Fibroblast of villous mesenchyme (primary cell): ENCODE measurements around the gene HNRNPLL. TPM values are rescaled to one million over a fixed set of nuclear protein-coding genes. Genes with fewer than 3 reads are reported as not detected.
A peak's percentile ranks its signal among the peaks of the same experiment; 100 is the strongest.

Experiments
- DNase-seq: peaks from one replicate; pipeline ENCODE4 v3.0.0-alpha.2; 2010; ENCODE audit warnings: low read depth
- H3K4me3 ChIP-seq: 2 replicates; pipeline ENCODE4 v1.5.1; 2011; ENCODE audit warnings: low read depth, mild to moderate bottlenecking, low read length
- CTCF ChIP-seq: IDR thresholded peaks from 2 replicates; pipeline ENCODE4 v1.5.1; 2012; ENCODE audit warnings: low read depth, mild to moderate bottlenecking, low read length; ENCODE audit not compliant: insufficient read depth
- total RNA-seq: library from RNA; depleted of rRNA; stranded (reverse); fragments of >200 nt; gene quantifications from 2 replicates; pipeline ENCODE4 v1.2.3, GENCODE V29; 2012

Gene HNRNPLL
- total RNA-seq, 1 donor: 57.0 TPM

- TF ChIP-seq CTCF: no peak
- H3K4me3 ChIP-seq: peak overlapping the region; percentile 84
- no peak for DNase-seq
Measured at GRCh38 chr2:38599706-38600105, 3.0 kb downstream of the HNRNPLL start.

- no peak for DNase-seq
- no peak for TF ChIP-seq CTCF
- H3K4me3 ChIP-seq: no peak overlapping the region
Measured at GRCh38 chr2:38598991-38599295, 3.8 kb downstream of the HNRNPLL start.

DNA sequence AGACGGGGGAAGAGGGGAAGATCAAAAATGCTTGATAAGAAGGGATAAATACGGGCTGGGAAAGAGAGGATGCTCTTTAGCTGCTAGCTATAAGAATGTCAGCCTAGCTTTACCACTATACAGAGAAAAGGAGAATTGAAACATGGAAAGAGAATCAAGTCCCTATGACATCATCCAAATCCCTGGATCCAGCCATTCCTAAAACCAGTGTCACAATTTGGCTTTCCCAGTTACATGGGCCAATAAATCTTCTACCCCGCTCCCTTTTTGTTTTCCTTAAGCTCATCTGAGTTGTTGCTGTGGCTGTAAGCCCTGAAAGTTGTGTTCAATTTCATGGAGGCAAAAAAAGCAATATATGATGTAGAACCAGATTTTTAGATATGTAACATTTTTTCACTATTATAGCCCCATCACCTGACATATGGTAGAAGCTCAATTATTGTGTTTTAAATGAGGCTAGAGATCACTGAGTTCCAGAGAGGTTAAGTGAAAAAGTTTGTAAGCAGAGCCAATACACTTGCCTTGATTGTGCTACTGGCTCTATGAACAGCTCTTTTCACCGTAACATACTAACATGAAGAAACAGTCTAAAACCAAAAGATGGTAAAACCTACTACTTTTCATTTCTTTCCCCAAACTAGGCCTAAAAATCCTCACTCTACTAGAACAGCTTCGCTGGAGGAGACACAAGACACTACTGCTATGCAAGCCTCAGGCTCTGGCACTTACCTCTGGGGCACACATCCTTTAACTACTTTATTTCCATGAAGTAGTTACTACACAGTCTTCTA lies 4.3 kb downstream of the HNRNPLL start:
- TF ChIP-seq CTCF: no peak
- DNase-seq: no peak
- no peak overlapping the region for H3K4me3 ChIP-seq

DNA sequence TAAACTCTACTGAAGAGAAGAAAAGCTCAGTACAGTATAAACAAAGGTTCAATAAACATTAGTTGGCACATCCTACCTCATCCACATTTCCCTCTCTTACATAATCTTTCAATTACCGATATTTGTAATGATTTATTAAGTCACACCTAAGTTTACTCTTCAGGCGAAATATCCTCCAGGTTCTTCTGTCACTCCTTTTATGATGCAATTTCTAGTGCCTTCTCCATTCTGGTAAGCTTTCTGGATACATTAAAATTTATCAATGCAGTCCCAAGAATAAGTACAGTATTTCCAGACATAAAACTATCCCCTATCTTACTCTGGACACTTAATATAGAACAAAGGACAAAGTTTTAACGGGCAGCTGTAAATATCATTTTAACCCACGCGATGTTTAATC lies 5.6 kb downstream of the HNRNPLL start:
- no peak for DNase-seq
- H3K4me3 ChIP-seq: no peak overlapping the region
- TF ChIP-seq CTCF: no peak

- DNase-seq: no peak
Measured at GRCh38 chr2:38596229-38596628, 6.5 kb downstream of the HNRNPLL start.

GRCh38 chr2:38592951-38593350 lies 9.8 kb downstream of the HNRNPLL start:
- H3K4me3 ChIP-seq: no peak overlapping the region
- no peak for DNase-seq
- TF ChIP-seq CTCF: no peak

More at GRCh38 chr2:38596229-38596628, 6.5 kb downstream of the HNRNPLL start:
- no peak overlapping the region for H3K4me3 ChIP-seq
- TF ChIP-seq CTCF: no peak

- TF ChIP-seq CTCF: no peak
- no peak for DNase-seq
Measured at GRCh38 chr2:38591152-38591551, 11.6 kb downstream of the HNRNPLL start.

More at GRCh38 chr2:38591152-38591551, 11.6 kb downstream of the HNRNPLL start:
- H3K4me3 ChIP-seq: no peak overlapping the region
